ENCODE data around the gene MED13. TPM values are rescaled to one million over a fixed set of nuclear protein-coding genes. Genes with fewer than 3 reads are reported as not detected.

The MED13 gene
- total and polyA plus RNA-seq, 5 donors: 6.6 to 49.8 (median 33.1) TPM

- H3K27me3 ChIP-seq (ENCODE audit: control insufficient read depth, insufficient read depth): no peaks in the 10 kb centered on the region
- no peak overlapping the region for H3K4me3 ChIP-seq (ENCODE audit: low read length)
- DNase-seq (no peak), ATAC-seq (no peak)
- WGBS: 74% methylated on average over 2 of the region's 2 CpGs
- no peaks in the 10 kb centered on the region for H3K9me3 ChIP-seq (ENCODE audit: control insufficient read depth, low read length)
- peaks cover 5% of the 10 kb centered on the region for H3K4me1 ChIP-seq (ENCODE audit: control insufficient read depth, insufficient read depth, low read length)
- no peak overlapping the region for H3K27ac ChIP-seq (ENCODE audit: low read length)
- intact Hi-C loops (cut with DNase I): no loop called here
These were observed 14.0 kb downstream of the MED13 start for GRCh38 chr17:62051053-62051452.

- 96% methylated on average over 5 of the region's 5 CpGs for WGBS
- intact Hi-C loops (cut with DNase I): no loop called here
- no peaks in the 10 kb centered on the region for H3K27me3 ChIP-seq (ENCODE audit: control insufficient read depth, insufficient read depth)
- no peak for ATAC-seq
- H3K9me3 ChIP-seq (ENCODE audit: control insufficient read depth, low read length): no peaks in the 10 kb centered on the region
- no peak overlapping the region for H3K4me3 ChIP-seq (ENCODE audit: low read length)
- DNase-seq: no peak
- H3K27ac ChIP-seq (ENCODE audit: low read length): no peak overlapping the region
- peaks cover 5% of the 10 kb centered on the region for H3K4me1 ChIP-seq (ENCODE audit: control insufficient read depth, insufficient read depth, low read length)
These were observed 15.8 kb downstream of the MED13 start for GRCh38 chr17:62049299-62049698.

- intact Hi-C loops (cut with DNase I): no loop called here
- Histone ChIP-seq H3K4me3 (ENCODE audit: low read length) (no peak overlapping the region), H3K9me3 (ENCODE audit: control insufficient read depth, low read length) (no peaks in the 10 kb centered on the region), H3K27ac (ENCODE audit: low read length) (no peak overlapping the region), H3K27me3 (ENCODE audit: control insufficient read depth, insufficient read depth) (no peaks in the 10 kb centered on the region), H3K4me1 (ENCODE audit: control insufficient read depth, insufficient read depth, low read length) (peaks cover 5% of the 10 kb centered on the region)
- no peak for ATAC-seq
- WGBS: 92% methylated on average over 2 of the region's 2 CpGs
- no peak for DNase-seq
These were observed 16.8 kb downstream of the MED13 start for GRCh38 chr17:62048262-62048661.

GRCh38 chr17:62045517-62045916, 19.6 kb downstream of the MED13 start:
- intact Hi-C loops (cut with DNase I): no loop called here
- ATAC-seq: no peak
- H3K27ac ChIP-seq (ENCODE audit: low read length): no peak overlapping the region
- DNase-seq: no peak
- WGBS: 97% methylated on average over 1 of the region's 1 CpG
- H3K27me3 ChIP-seq (ENCODE audit: control insufficient read depth, insufficient read depth): no peaks in the 10 kb centered on the region
- H3K4me3 ChIP-seq (ENCODE audit: low read length): no peak overlapping the region
- H3K9me3 ChIP-seq (ENCODE audit: control insufficient read depth, low read length): no peaks in the 10 kb centered on the region
- H3K4me1 ChIP-seq (ENCODE audit: control insufficient read depth, insufficient read depth, low read length): peaks cover 5% of the 10 kb centered on the region

- WGBS: 95% methylated on average over 4 of the region's 4 CpGs
- Histone ChIP-seq H3K27ac (ENCODE audit: low read length) (no peak overlapping the region), H3K4me1 (ENCODE audit: control insufficient read depth, insufficient read depth, low read length) (peaks cover 5% of the 10 kb centered on the region), H3K4me3 (ENCODE audit: low read length) (no peak overlapping the region), H3K27me3 (ENCODE audit: control insufficient read depth, insufficient read depth) (no peaks in the 10 kb centered on the region), H3K9me3 (ENCODE audit: control insufficient read depth, low read length) (no peaks in the 10 kb centered on the region)
- ATAC-seq (no peak), DNase-seq (no peak)
- intact Hi-C loops (cut with DNase I): no loop called here
These were observed 20.0 kb downstream of the MED13 start for GRCh38 chr17:62045109-62045508.

GRCh38 chr17:62043602-62044001, 21.5 kb downstream of the MED13 start:
- intact Hi-C loops (cut with DNase I): no loop called here
- no peak for ATAC-seq
- peaks cover 5% of the 10 kb centered on the region for H3K4me1 ChIP-seq (ENCODE audit: control insufficient read depth, insufficient read depth, low read length)
- no peaks in the 10 kb centered on the region for H3K27me3 ChIP-seq (ENCODE audit: control insufficient read depth, insufficient read depth)
- no peak for DNase-seq
- H3K4me3 ChIP-seq (ENCODE audit: low read length): no peak overlapping the region
- no peaks in the 10 kb centered on the region for H3K9me3 ChIP-seq (ENCODE audit: control insufficient read depth, low read length)
- no peak overlapping the region for H3K27ac ChIP-seq (ENCODE audit: low read length)

GRCh38 chr17:62043140-62043539, 21.9 kb downstream of the MED13 start:
- 76% methylated on average over 2 of the region's 2 CpGs for WGBS
- Histone ChIP-seq H3K4me1 (ENCODE audit: control insufficient read depth, insufficient read depth, low read length) (peaks cover 5% of the 10 kb centered on the region), H3K27ac (ENCODE audit: low read length) (no peak overlapping the region), H3K9me3 (ENCODE audit: control insufficient read depth, low read length) (no peaks in the 10 kb centered on the region), H3K27me3 (ENCODE audit: control insufficient read depth, insufficient read depth) (no peaks in the 10 kb centered on the region), H3K4me3 (ENCODE audit: low read length) (no peak overlapping the region)
- ATAC-seq (no peak), DNase-seq (no peak)
- intact Hi-C loops (cut with DNase I): no loop called here

GRCh38 chr17:62038248-62038647, 26.8 kb downstream of the MED13 start:
- intact Hi-C loops (cut with DNase I): no loop called here
- 84% methylated on average over 1 of the region's 1 CpG for WGBS
- no peak overlapping the region for H3K27ac ChIP-seq (ENCODE audit: low read length)
- peaks cover 1% of the 10 kb centered on the region for H3K4me1 ChIP-seq (ENCODE audit: control insufficient read depth, insufficient read depth, low read length)
- ATAC-seq (no peak), DNase-seq (no peak)
- no peaks in the 10 kb centered on the region for H3K9me3 ChIP-seq (ENCODE audit: control insufficient read depth, low read length)
- H3K4me3 ChIP-seq (ENCODE audit: low read length): no peak overlapping the region
- no peaks in the 10 kb centered on the region for H3K27me3 ChIP-seq (ENCODE audit: control insufficient read depth, insufficient read depth)

GRCh38 chr17:62033317-62033716, 31.8 kb downstream of the MED13 start:
- Histone ChIP-seq H3K27ac (ENCODE audit: low read length) (no peak overlapping the region), H3K4me3 (ENCODE audit: low read length) (no peak overlapping the region), H3K9me3 (ENCODE audit: control insufficient read depth, low read length) (no peaks in the 10 kb centered on the region), H3K27me3 (ENCODE audit: control insufficient read depth, insufficient read depth) (no peaks in the 10 kb centered on the region), H3K4me1 (ENCODE audit: control insufficient read depth, insufficient read depth, low read length) (peaks cover 1% of the 10 kb centered on the region)
- ATAC-seq (no peak), DNase-seq (no peak)
- intact Hi-C loops (cut with DNase I): no loop called here

GRCh38 chr17:62032480-62032879, 32.6 kb downstream of the MED13 start:
- no peak for ATAC-seq
- H3K9me3 ChIP-seq (ENCODE audit: control insufficient read depth, low read length): no peaks in the 10 kb centered on the region
- H3K4me1 ChIP-seq (ENCODE audit: control insufficient read depth, insufficient read depth, low read length): peaks cover 1% of the 10 kb centered on the region
- no peak overlapping the region for H3K4me3 ChIP-seq (ENCODE audit: low read length)
- intact Hi-C loops (cut with DNase I): no loop called here
- DNase-seq: no peak
- H3K27ac ChIP-seq (ENCODE audit: low read length): no peak overlapping the region
- no peaks in the 10 kb centered on the region for H3K27me3 ChIP-seq (ENCODE audit: control insufficient read depth, insufficient read depth)
- 92% methylated on average over 2 of the region's 2 CpGs for WGBS

- Histone ChIP-seq H3K4me1 (ENCODE audit: control insufficient read depth, insufficient read depth, low read length) (peaks cover 1% of the 10 kb centered on the region), H3K27ac (ENCODE audit: low read length) (no peak overlapping the region), H3K9me3 (ENCODE audit: control insufficient read depth, low read length) (no peaks in the 10 kb centered on the region), H3K4me3 (ENCODE audit: low read length) (no peak overlapping the region), H3K27me3 (ENCODE audit: control insufficient read depth, insufficient read depth) (no peaks in the 10 kb centered on the region)
- intact Hi-C loops (cut with DNase I): no loop called here
- 93% methylated on average over 6 of the region's 6 CpGs for WGBS
- DNase-seq (no peak), ATAC-seq (peak; percentile 18 to 31)
These were observed 34.8 kb downstream of the MED13 start for GRCh38 chr17:62030264-62030663.

GRCh38 chr17:62024866-62025265, 40.2 kb downstream of the MED13 start:
- no peak for DNase-seq
- Histone ChIP-seq H3K4me3 (ENCODE audit: low read length) (no peak overlapping the region), H3K9me3 (ENCODE audit: control insufficient read depth, low read length) (no peaks in the 10 kb centered on the region), H3K27ac (ENCODE audit: low read length) (no peak overlapping the region), H3K4me1 (ENCODE audit: control insufficient read depth, insufficient read depth, low read length) (no peaks in the 10 kb centered on the region), H3K27me3 (ENCODE audit: control insufficient read depth, insufficient read depth) (no peaks in the 10 kb centered on the region)
- no peak for ATAC-seq
- WGBS: 82% methylated on average over 2 of the region's 2 CpGs
- intact Hi-C loops (cut with DNase I): no loop called here

All from right cardiac atrium (tissue), 5 donors.